Pancreas (tissue), 10 donors: ENCODE data around the gene EHD4. TPM values are rescaled to one million over a fixed set of nuclear protein-coding genes. Genes with fewer than 3 reads are reported as not detected.

Source experiments
- ATAC-seq, 4 donors: fragments of 200-7000 bp; cut with Tn5 transposase; one replicate each; pipeline versions ENCODE4 v1.8.0 to v1.9.1; 2020; ENCODE audit warnings: mild to moderate bottlenecking in 4 of 4, moderate library complexity in 4 of 4
- DNase-seq, 6 donors: peaks; one replicate each; pipeline ENCODE4 v3.0.0-alpha.2; 2020
- FAIRE-seq: peaks from 2 replicates; lab custom pipeline; 2012; peaks lifted over from hg19 to GRCh38; lab: Jason Lieb, UNC
- H3K27ac ChIP-seq, 4 donors: fragments of 200-600 bp; sonication (generic); 1 replicate in 3 of 4; 2 replicates in 1 of 4; pipeline versions ENCODE4 v1.5.0 to v1.8.0; 2020
- H3K27me3 ChIP-seq, 4 donors: fragments of 200-600 bp; one replicate each; pipeline ENCODE4 v1.8.0; 2021
- H3K36me3 ChIP-seq, 3 donors: fragments of 200-600 bp; sonication (generic) in 1 of 3; one replicate each; pipeline versions ENCODE4 v1.5.0 to v1.8.0; 2020 to 2021
- H3K4me1 ChIP-seq, 3 donors: fragments of 200-600 bp; one replicate each; pipeline ENCODE4 v1.8.0; 2021
- H3K4me3 ChIP-seq, 4 donors: fragments of 200-600 bp; sonication (generic) in 2 of 4; one replicate each; pipeline versions ENCODE4 v1.5.0 to v1.8.0; 2020 to 2021
- H3K9me3 ChIP-seq, 4 donors: fragments of 200-600 bp; one replicate each; pipeline ENCODE4 v1.8.0; 2021
- CTCF ChIP-seq, 4 donors: fragments of 200-600 bp; sonication (generic) in 3 of 4; IDR thresholded peaks; one replicate each; pipeline versions ENCODE4 v1.5.0 to v1.8.0; 2021; ENCODE audit warnings: antibody characterized with exemption in 4 of 4
- WGBS, 2 donors: extraction: QIAGEN DNeasy Blood & Tissue Kit; methylation state at CpG; one replicate each; pipeline ENCODE4 v1.1.7; 2013; 5-methylcytosine and 5-hydroxymethylcytosine counted together
- intact Hi-C, 3 donors: fragments of 100-400 bp; cut with DNase I; formaldehyde crosslinking; loops; one replicate each; pipeline versions ENCODE4 v1.11.1 to v1.14.2; 2022
- polyA plus RNA-seq, 2 donors: library from polyadenylated mRNA; stranded (reverse); fragments of 200-250 nt; gene quantifications; one replicate each; pipeline ENCODE4 v1.2.3, GENCODE V29; 2013
- total RNA-seq, 6 donors: library from RNA; stranded (reverse); fragmentation: NEBNext Ultra II Directional in 4 of 6; extraction: Animal tissue kit (Norgen Biotek cat#: 25700) in 4 of 6; gene quantifications; one replicate each; pipeline versions ENCODE4 v1.2.1 to v1.2.4, GENCODE V29; 2021 to 2023
- donor health status: healthy with polysubstance abuse.
- donor health status: DM: no; HTN: no; CAD: no; lungs with moderate emphysema.
- donor health status: DM: no; HTN: no; CAD: no.
- donor health status: control.
- donor health status: control.
- donor health status: Bipolar disorder and iron deficiency.
- donor health status: DM: yes; HTN: yes; CAD: no.
- donor health status: DM: no; HTN: no; CAD: no.
- donor health status: DM: no; HTN: no; CAD: no.
- donor health status: DM: yes; HTN: yes; CAD: no.

Gene EHD4
- total and polyA plus RNA-seq, 8 donors: 8.1 to 22.8 (median 8.5) TPM

DNA sequence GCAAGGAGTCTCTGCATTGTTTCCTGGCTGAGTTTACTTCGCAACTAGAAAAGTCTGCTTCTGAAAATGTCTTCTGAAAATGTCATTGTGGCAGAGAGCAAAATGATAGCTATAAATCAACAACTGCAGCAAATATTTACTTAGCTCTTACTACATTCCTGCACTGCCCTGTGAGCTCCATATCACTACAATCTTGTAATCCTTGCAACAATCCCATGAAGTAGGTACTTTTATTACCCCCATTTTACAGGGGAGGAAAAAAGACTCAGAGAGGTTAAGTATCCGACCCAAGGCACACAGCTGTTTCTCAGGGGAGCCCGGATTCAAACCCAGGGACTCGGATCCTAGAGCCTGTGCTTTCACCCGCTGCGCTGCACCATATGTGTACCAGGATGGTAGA is 44.3 kb downstream of the EHD4 start:
- Histone ChIP-seq H3K9me3 (no peaks in the 10 kb centered on the region), H3K36me3 (no peaks in the 10 kb centered on the region), H3K27me3 (no peaks in the 10 kb centered on the region), H3K4me1 (peaks cover 19 to 35% (median 20%) of the 10 kb centered on the region in 3 donors), H3K27ac (peak overlapping the region in 3 of 4 donors; percentile 10 to 65 (median 60)), H3K4me3 (no peak overlapping the region)
- WGBS, 2 donors: 34 to 41% methylated on average over 6 of the region's 6 CpGs
- FAIRE-seq (no peak), DNase-seq (peak in 1 of 6 donors; percentile 45), ATAC-seq (peak; percentile 51 to 73 (median 62))
- TF ChIP-seq CTCF (IDR thresholded peaks at IDR 0.05): no peak
- intact Hi-C loops: no loop called here

GRCh38 chr15:41927536-41927935 is 44.8 kb downstream of the EHD4 start:
- no peaks in the 10 kb centered on the region for H3K27me3 ChIP-seq
- intact Hi-C loops: no loop called here
- no peaks in the 10 kb centered on the region for H3K9me3 ChIP-seq
- no peak for TF ChIP-seq CTCF (IDR thresholded peaks at IDR 0.05)
- FAIRE-seq: no peak
- peaks cover 19 to 37% (median 20%) of the 10 kb centered on the region in 3 donors for H3K4me1 ChIP-seq
- DNase-seq: no peak
- no peak overlapping the region for H3K4me3 ChIP-seq
- H3K36me3 ChIP-seq: no peaks in the 10 kb centered on the region
- 76 to 85% methylated on average over 3 of the region's 3 CpGs for WGBS, 2 donors
- no peak for ATAC-seq
- H3K27ac ChIP-seq: peak overlapping the region in 3 of 4 donors; percentile 10 to 65 (median 60)

DNA sequence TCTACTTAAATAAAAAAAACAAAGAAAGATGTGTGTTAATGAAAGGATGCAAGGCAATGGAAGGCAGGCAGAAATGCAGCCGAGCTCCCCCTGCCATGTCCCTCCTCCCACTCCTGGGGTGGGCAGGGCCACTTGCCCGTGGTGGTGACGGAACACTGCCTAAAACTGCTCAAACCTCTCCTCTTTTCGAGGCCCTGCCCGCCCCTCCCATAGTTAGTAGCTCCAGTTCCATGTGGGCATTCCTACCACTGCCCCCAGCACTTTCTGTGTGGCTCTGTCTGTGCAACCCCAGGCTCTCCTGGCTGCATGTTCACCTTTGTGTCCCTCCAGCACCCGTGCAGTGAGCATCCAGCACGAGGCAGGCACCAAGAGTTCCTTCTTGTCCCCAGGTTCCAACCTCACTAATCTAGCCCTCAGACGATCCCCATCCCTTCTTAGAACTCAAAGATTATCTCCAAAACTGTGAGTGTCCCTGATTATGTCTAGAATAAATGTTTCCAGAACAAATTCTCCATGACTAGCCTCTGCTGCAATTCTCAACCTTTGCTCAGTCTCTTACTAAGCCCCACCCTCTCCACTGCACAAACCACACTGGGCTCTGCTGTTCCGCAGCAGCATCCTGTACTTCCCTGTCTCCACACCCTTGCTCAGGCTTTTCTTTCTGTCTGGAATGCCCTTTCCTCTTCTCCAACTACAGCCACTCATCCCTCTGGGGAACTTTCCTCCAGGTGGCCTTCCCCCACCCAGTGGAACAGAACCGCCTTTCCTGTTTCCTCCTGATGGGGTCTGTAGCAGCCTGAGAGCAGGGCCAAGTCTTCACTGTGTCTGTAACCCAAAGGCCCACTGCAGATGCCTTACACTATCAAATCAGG is 45.9 kb downstream of the EHD4 start:
- Histone ChIP-seq H3K27ac (peak overlapping the region in 1 of 4 donors; percentile 36), H3K9me3 (no peaks in the 10 kb centered on the region), H3K27me3 (no peaks in the 10 kb centered on the region), H3K36me3 (no peaks in the 10 kb centered on the region), H3K4me3 (no peak overlapping the region), H3K4me1 (peaks cover 19 to 42% (median 20%) of the 10 kb centered on the region in 3 donors)
- ATAC-seq (peak in 3 of 4 donors; percentile 43 to 45 (median 43)), DNase-seq (peak in 1 of 6 donors; percentile 54), FAIRE-seq (no peak)
- intact Hi-C loops: no loop called here
- 67 to 71% methylated on average over 9 to 10 of the region's 10 CpGs for WGBS, 2 donors
- no peak for TF ChIP-seq CTCF (IDR thresholded peaks at IDR 0.05)

DNA sequence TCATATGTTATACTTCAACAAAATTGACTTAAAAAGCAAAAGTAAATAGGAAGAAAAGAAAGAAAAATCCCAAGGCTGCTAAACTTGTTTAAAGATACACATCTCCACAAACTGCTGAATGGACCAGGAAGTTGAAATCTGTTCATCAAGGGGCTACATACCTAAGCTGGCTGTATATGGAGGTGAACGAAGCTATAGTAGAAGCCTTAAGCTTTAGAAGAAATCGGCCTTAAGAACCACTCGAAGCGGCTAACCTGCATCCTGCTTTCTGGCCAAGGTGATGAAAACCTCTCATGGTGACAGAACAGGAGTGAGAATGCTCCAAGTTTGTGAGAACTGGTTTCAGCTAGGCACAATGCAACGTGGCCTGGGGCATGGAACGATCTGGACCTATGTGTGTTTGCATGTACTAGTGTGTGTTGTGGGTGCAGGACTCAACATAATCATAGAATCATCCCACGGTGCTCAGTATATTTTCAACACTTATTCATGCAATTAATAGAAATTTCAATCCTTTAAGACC is 47.2 kb downstream of the EHD4 start:
- peaks cover 22 to 47% (median 32%) of the 10 kb centered on the region in 3 donors for H3K4me1 ChIP-seq
- FAIRE-seq: no peak
- H3K9me3 ChIP-seq: no peaks in the 10 kb centered on the region
- H3K27me3 ChIP-seq: no peaks in the 10 kb centered on the region
- DNase-seq: peak in 1 of 6 donors; percentile 30
- H3K4me3 ChIP-seq: no peak overlapping the region
- H3K27ac ChIP-seq: no peak overlapping the region
- ATAC-seq: no peak
- no peaks in the 10 kb centered on the region for H3K36me3 ChIP-seq
- intact Hi-C loops: no loop called here
- no peak for TF ChIP-seq CTCF (IDR thresholded peaks at IDR 0.05)
- 82 to 86% methylated on average over 7 of the region's 7 CpGs for WGBS, 2 donors
